ENCODE results near the gene CTNNA3.
"Not testable (repeated sequence)": the region's sequence is repeated elsewhere in the genome, so short reads cannot be mapped to it uniquely, and the experiment has no call there.

The CTNNA3 gene

GRCh38 chr10:67696029-67696428 lies at the start of gene CTNNA3:
Gene CTNNA3, minus strand, starts transcription at chr10:67696195.
- DNase-seq: no peak

GRCh38 chr10:67735430-67735829 lies 39.4 kb upstream of the CTNNA3 start:
- no peak for DNase-seq

GRCh38 chr10:67733511-67733910 lies 37.5 kb upstream of the CTNNA3 start:
- no peak for DNase-seq

GRCh38 chr10:67725567-67725966 lies 29.6 kb upstream of the CTNNA3 start:
- DNase-seq: no peak

- no peak for DNase-seq
These were observed 27.6 kb upstream of the CTNNA3 start for GRCh38 chr10:67723601-67724000.

GRCh38 chr10:67722113-67722512 lies 26.1 kb upstream of the CTNNA3 start:
- DNase-seq: no peak

- not testable (repeated sequence) for DNase-seq
These were observed 20.5 kb upstream of the CTNNA3 start for GRCh38 chr10:67716455-67716854.

GRCh38 chr10:67705921-67706320 lies 9.9 kb upstream of the CTNNA3 start:
- no peak for DNase-seq

GRCh38 chr10:67699613-67700270 lies 3.7 kb upstream of the CTNNA3 start:
- DNase-seq: not testable (repeated sequence)

- DNase-seq: no peak
These were observed 2.2 kb upstream of the CTNNA3 start for GRCh38 chr10:67698164-67698563.

GRCh38 chr10:67697724-67698131 lies 1.7 kb upstream of the CTNNA3 start:
- DNase-seq: peak; percentile 18

- DNase-seq: no peak
These were observed 684 bp upstream of the CTNNA3 start for GRCh38 chr10:67696679-67697078.

GRCh38 chr10:67695555-67695954 lies 440 bp downstream of the CTNNA3 start:
- no peak for DNase-seq

- not testable (repeated sequence) for DNase-seq
These were observed 4.1 kb downstream of the CTNNA3 start for GRCh38 chr10:67691861-67692260.

GRCh38 chr10:67690540-67690939 lies 5.5 kb downstream of the CTNNA3 start:
- not testable (repeated sequence) for DNase-seq

- not testable (repeated sequence) for DNase-seq
These were observed 11.9 kb downstream of the CTNNA3 start for GRCh38 chr10:67684140-67684539.

GRCh38 chr10:67678335-67678974 lies 17.5 kb downstream of the CTNNA3 start:
- no peak for DNase-seq

GRCh38 chr10:67676208-67676825 lies 19.7 kb downstream of the CTNNA3 start:
- DNase-seq: no peak

- DNase-seq: no peak
These were observed 25.6 kb downstream of the CTNNA3 start for GRCh38 chr10:67670401-67670800.

GRCh38 chr10:67669978-67670377 lies 26.0 kb downstream of the CTNNA3 start:
- DNase-seq: no peak

- no peak for DNase-seq
These were observed 27.5 kb downstream of the CTNNA3 start for GRCh38 chr10:67668448-67668847.

GRCh38 chr10:67667035-67667425 lies 29.0 kb downstream of the CTNNA3 start:
- no peak for DNase-seq

GRCh38 chr10:67666416-67667034 lies 29.5 kb downstream of the CTNNA3 start:
- DNase-seq: peak; percentile 15

GRCh38 chr10:67665491-67665890 lies 30.5 kb downstream of the CTNNA3 start:
- no peak for DNase-seq

All from NCI-H1105 (cell line).